ENCODE results near the gene MOV10L1.

DNA sequence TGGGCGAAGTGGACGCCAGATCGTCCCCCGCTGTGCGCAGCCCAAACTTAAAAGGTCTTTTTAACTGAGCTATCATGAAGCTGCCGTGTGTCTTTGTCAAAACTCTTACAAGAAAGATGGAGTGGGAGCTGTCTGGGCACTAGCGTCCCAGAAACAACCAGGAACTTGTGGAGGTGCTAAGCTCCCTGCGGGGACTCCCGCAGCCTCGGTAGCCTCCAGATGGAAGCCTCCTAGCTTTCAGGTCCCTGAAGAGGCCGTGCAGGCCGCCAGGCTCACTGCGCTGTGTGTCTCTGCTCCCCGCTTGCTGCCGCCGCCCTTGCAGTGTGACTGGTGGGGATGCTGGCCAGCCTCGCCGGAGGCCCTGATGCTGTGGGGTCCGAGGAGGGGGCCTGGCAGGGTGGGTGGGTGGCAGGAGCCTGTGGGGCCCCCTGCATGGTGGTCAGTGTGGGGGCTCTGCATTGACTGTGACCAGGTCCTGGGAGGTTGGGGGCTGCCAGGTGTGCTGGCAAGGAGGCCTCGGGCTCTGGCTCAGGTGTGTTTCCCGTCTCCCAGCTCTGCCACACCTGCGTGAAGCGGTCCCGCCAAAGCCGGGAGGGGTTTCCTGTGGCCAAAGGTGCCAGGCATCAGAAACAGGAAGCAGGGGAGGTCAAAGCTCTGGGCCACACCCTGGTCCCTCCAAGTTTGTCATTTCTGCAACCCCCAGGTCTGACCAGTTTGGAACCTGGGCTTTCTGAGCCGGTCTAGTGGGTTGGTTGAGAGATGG is 97.1 kb downstream of the MOV10L1 start:
- TF ChIP-seq, protein P1, sequence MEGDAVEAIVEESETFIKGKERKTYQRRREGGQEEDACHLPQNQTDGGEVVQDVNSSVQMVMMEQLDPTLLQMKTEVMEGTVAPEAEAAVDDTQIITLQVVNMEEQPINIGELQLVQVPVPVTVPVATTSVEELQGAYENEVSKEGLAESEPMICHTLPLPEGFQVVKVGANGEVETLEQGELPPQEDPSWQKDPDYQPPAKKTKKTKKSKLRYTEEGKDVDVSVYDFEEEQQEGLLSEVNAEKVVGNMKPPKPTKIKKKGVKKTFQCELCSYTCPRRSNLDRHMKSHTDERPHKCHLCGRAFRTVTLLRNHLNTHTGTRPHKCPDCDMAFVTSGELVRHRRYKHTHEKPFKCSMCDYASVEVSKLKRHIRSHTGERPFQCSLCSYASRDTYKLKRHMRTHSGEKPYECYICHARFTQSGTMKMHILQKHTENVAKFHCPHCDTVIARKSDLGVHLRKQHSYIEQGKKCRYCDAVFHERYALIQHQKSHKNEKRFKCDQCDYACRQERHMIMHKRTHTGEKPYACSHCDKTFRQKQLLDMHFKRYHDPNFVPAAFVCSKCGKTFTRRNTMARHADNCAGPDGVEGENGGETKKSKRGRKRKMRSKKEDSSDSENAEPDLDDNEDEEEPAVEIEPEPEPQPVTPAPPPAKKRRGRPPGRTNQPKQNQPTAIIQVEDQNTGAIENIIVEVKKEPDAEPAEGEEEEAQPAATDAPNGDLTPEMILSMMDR (IDR thresholded peaks at IDR 0.05; ENCODE audit: low read length): no peak
- no peak for TF ChIP-seq EZH2phosphoT487 (IDR thresholded peaks at IDR 0.05; ENCODE audit: low read length)

Measured in MM.1S (cell line).